PC-3 (cell line): ENCODE measurements around the gene FOXO3B. TPM values are rescaled to one million over a fixed set of nuclear protein-coding genes. Genes with fewer than 3 reads are reported as not detected.
A peak's percentile ranks its signal among the peaks of the same experiment; 100 is the strongest.
"Not testable (repeated sequence)": the region's sequence is repeated elsewhere in the genome, so short reads cannot be mapped to it uniquely, and the experiment has no call there.

Source experiments
- ATAC-seq: fragments of 200-7000 bp; cut with Tn5 transposase; 2 replicates; pipeline ENCODE4 v1.9.1; 2020; ENCODE audit warnings: mild to moderate bottlenecking, moderate library complexity
- BruUV-seq: library from RNA; stranded (reverse); fragments of 400-500 nt; replicated peaks from 2 replicates; lab custom pipeline; 2021; lab: Mats Ljungman, UMichigan
- CTCF ChIA-PET: fragments of 300-600 bp; sonication (Branson Sonifier 250); formaldehyde crosslinking; loops from one replicate; lab custom pipeline; 2022; ENCODE audit warnings: antibody characterized with exemption; lab: Charles Lee
- POLR2A ChIA-PET: fragments of 300-600 bp; sonication (Branson Sonifier 250); formaldehyde crosslinking; loops from one replicate; lab custom pipeline; 2022; ENCODE audit warnings: antibody characterized with exemption; ENCODE audit not compliant: unreplicated experiment; lab: Charles Lee
- DNase-seq: peaks from one replicate; pipeline ENCODE4 v3.0.0-alpha.2; 2015
- H2AFZ ChIP-seq: fragments of 300-600 bp; sonication (generic); 2 replicates; pipeline ENCODE4 v1.6.0; 2016; ENCODE audit warnings: antibody characterized with exemption, low read length
- H3F3A ChIP-seq: fragments of 300-600 bp; sonication (generic); one replicate; pipeline ENCODE4 v1.6.0; 2017; ENCODE audit warnings: antibody characterized with exemption, low read length, control low read depth, mild to moderate bottlenecking; ENCODE audit not compliant: unreplicated experiment
- H3K27ac ChIP-seq: fragments of 300-600 bp; sonication (generic); 2 replicates; pipeline ENCODE4 v1.5.1; 2016; ENCODE audit warnings: mild to moderate bottlenecking, low read length
- H3K27me3 ChIP-seq: fragments of 300-600 bp; sonication (generic); 2 replicates; pipeline ENCODE4 v1.6.1; 2016; ENCODE audit warnings: low read length, mixed read lengths
- H3K36me3 ChIP-seq: fragments of 300-600 bp; sonication (generic); 2 replicates; pipeline ENCODE4 v1.6.1; 2016; ENCODE audit warnings: low read depth, mixed run types, low read length, mixed read lengths
- H3K4me1 ChIP-seq: fragments of 300-600 bp; sonication (generic); 2 replicates; pipeline ENCODE4 v1.5.1; 2016; ENCODE audit warnings: low read length; ENCODE audit not compliant: insufficient read depth
- H3K4me2 ChIP-seq: fragments of 300-600 bp; sonication (generic); 2 replicates; pipeline ENCODE4 v1.6.0; 2016; ENCODE audit warnings: low read length
- H3K4me3 ChIP-seq: fragments of 300-600 bp; sonication (generic); 2 replicates; pipeline ENCODE4 v1.5.1; 2016; ENCODE audit warnings: mild to moderate bottlenecking, low read length, mixed read lengths
- H3K79me2 ChIP-seq: fragments of 300-600 bp; sonication (generic); 2 replicates; pipeline ENCODE4 v1.6.1; 2017; ENCODE audit warnings: low read length, mixed read lengths
- H3K9ac ChIP-seq: fragments of 300-600 bp; sonication (generic); 2 replicates; pipeline ENCODE4 v1.6.0; 2016; ENCODE audit warnings: mild to moderate bottlenecking, low read length
- H3K9me2 ChIP-seq: fragments of 300-600 bp; sonication (generic); replicated peaks from 2 replicates; pipeline ENCODE4 v1.6.1; 2016; ENCODE audit warnings: mixed run types, low read length, mixed read lengths
- H3K9me3 ChIP-seq: fragments of 300-600 bp; sonication (generic); 2 replicates; pipeline ENCODE4 v1.6.1; 2016; ENCODE audit warnings: low read length, mixed read lengths
- H4K20me1 ChIP-seq: fragments of 300-600 bp; sonication (generic); 2 replicates; pipeline ENCODE4 v1.6.1; 2016; ENCODE audit warnings: low read length, mixed read lengths
- intact Hi-C: fragments of 100-400 bp; cut with micrococcal nuclease; formaldehyde crosslinking; loops from 2 replicates; pipeline ENCODE4 v1.9.0; 2023
- total RNA-seq: library from RNA; depleted of rRNA; stranded (reverse); fragments of >200 nt; gene quantifications from 2 replicates; pipeline ENCODE4 v1.2.3, GENCODE V29; 2014
- TF ChIP-seq, protein P1 (sequence below): fragments of 300-600 bp; sonication (generic); conservative IDR thresholded peaks from 2 replicates; pipeline ENCODE4 v1.5.1; 2017; ENCODE audit warnings: antibody characterized with exemption, low read depth, mild to moderate bottlenecking, low read length

FOXO3B gene
- total RNA-seq, 1 experiment from 2014 or later: 3.5 TPM

DNA sequence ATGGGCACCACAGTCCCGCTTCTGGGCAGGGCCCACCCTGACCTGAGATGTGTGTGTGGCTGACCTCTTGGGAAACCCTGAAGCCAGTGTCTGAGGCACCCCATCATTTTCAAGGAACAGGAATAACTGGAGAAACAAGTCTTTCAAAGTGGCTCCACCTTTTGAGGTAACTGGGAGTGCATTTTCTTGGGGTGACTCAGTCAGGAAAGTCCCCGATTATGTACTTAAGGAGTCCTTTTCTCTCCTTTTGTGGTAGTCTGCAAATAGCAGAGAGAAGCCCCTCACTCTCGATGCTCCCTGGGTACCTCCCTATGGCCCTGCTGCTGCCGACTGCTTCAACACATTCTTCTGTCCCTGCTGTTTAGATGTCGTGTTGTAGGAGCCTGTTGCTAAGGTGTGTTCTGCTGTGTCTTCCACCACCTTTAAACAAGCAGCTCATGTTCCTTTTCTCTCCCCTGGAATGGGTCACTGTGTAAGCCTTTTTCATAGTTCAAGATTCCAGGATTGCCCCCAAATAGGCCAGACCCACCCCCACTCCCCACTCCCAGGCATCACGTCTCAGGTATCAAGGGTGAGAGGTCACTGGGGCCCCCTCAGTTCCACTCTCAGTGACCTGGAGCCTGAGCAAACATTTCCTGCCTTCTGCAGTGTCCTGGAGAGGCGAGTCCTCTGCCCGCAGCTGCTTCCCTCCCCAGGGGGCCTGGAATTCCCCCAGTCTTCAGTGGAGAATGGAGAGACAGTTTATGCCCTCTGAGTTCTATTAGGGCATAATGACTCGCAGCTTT is 36.7 kb upstream of the FOXO3B start:
- H3K4me3 ChIP-seq, H3K27me3 ChIP-seq, H4K20me1 ChIP-seq, H3K9me3 ChIP-seq, H3K36me3 ChIP-seq, H3K9me2 ChIP-seq, POLR2A ChIA-PET, H3K79me2 ChIP-seq, BruUV-seq, H3F3A ChIP-seq, intact Hi-C loops: not testable (repeated sequence)
- ATAC-seq (peak; percentile 59), DNase-seq (peak; percentile 69)
- CTCF ChIA-PET: interaction anchor here (0.6 kb wide), 1 partner anchor 198 kb away, joined by 10 read pairs; no protein-coding TSS in a partner anchor
- peak overlapping the region; percentile 39 for H3K4me2 ChIP-seq
- H3K27ac ChIP-seq: peak overlapping the region; percentile 76
- peaks cover 20% of the 10 kb centered on the region for H3K4me1 ChIP-seq
- 0 out of 2 replicates have a peak overlapping the region, but pooled peaks have one; percentile 12 for H2AFZ ChIP-seq
- peak overlapping the region; percentile 26 for H3K9ac ChIP-seq

DNA sequence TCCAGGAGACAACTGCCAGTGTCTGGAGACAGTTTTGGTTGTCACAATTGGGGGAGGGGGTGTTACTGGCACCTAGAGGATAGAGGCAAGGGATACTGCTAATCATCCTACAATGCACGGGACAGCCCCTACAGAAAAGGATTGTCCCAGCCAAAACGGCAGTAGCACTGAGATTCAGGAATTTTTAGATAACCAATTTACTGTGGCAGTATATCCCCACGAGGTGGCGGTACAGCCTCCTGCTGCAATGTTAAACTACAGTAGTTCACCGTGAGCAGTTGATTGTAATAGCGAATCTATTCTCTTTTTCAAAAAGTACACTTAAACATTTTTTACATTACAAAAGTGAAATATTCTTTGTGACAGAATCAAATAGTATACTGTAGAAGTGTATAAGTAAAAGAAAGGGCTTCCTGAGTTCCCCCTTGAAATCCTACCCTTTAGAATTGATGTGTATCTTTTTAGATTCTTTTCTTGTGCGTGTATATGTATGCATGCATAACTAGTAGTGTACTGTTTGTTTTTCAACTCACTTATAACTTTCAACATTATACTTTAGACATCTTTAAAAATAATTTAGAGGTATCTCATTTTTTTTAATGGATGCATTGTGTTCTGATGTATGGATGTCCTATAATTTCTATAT is 30.4 kb upstream of the FOXO3B start:
- H3K27ac ChIP-seq, H3K4me3 ChIP-seq, H3K9me3 ChIP-seq, H3K79me2 ChIP-seq, intact Hi-C loops, H3K36me3 ChIP-seq, H3K9ac ChIP-seq, H3K4me1 ChIP-seq, H3F3A ChIP-seq, H2AFZ ChIP-seq, H3K27me3 ChIP-seq, POLR2A ChIA-PET, H3K9me2 ChIP-seq, H3K4me2 ChIP-seq, CTCF ChIA-PET, BruUV-seq, H4K20me1 ChIP-seq: not testable (repeated sequence)
- ATAC-seq (peak; percentile 70), DNase-seq (peak; percentile 76)
- TF ChIP-seq, protein P1, sequence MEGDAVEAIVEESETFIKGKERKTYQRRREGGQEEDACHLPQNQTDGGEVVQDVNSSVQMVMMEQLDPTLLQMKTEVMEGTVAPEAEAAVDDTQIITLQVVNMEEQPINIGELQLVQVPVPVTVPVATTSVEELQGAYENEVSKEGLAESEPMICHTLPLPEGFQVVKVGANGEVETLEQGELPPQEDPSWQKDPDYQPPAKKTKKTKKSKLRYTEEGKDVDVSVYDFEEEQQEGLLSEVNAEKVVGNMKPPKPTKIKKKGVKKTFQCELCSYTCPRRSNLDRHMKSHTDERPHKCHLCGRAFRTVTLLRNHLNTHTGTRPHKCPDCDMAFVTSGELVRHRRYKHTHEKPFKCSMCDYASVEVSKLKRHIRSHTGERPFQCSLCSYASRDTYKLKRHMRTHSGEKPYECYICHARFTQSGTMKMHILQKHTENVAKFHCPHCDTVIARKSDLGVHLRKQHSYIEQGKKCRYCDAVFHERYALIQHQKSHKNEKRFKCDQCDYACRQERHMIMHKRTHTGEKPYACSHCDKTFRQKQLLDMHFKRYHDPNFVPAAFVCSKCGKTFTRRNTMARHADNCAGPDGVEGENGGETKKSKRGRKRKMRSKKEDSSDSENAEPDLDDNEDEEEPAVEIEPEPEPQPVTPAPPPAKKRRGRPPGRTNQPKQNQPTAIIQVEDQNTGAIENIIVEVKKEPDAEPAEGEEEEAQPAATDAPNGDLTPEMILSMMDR: peak; percentile 44

DNA sequence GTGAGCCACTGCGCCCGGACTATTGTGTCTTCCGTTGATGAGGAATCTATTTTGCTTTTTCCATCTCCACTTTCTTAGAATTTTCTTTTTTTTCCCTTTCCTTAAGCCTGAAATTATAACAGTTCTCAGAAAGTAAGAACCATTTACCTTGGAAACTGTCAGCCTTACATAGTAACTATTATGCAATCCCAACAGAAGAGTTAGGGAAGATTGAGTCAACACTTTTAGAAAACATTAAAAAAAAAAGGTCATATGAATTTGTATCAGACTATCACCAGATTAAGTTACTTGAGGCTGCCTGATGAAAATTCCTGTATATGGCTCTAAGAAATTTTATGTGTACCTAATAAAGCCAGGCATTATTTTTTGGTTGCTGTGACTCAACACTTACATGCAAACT is 26.1 kb upstream of the FOXO3B start:
- POLR2A ChIA-PET: not testable (repeated sequence)

GRCh38 chr17:18705955-18706354 is 23.8 kb upstream of the FOXO3B start:
- H3K36me3 ChIP-seq, H3K9me3 ChIP-seq, ATAC-seq, BruUV-seq, H3K4me3 ChIP-seq, H3K9ac ChIP-seq, POLR2A ChIA-PET, intact Hi-C loops, CTCF ChIA-PET, H3K9me2 ChIP-seq, H2AFZ ChIP-seq, H4K20me1 ChIP-seq, H3K27me3 ChIP-seq, H3K27ac ChIP-seq, H3K4me1 ChIP-seq, H3K79me2 ChIP-seq, H3K4me2 ChIP-seq, H3F3A ChIP-seq, DNase-seq: not testable (repeated sequence)

More for the DNA sequence above, 26.1 kb upstream of the FOXO3B start:
- BruUV-seq, H3K9ac ChIP-seq, H3K4me1 ChIP-seq, H3K27me3 ChIP-seq, intact Hi-C loops, H3K9me3 ChIP-seq, H3K36me3 ChIP-seq, H2AFZ ChIP-seq, DNase-seq, H3K79me2 ChIP-seq, H3K4me2 ChIP-seq, H3K4me3 ChIP-seq, ATAC-seq, H3F3A ChIP-seq, H3K27ac ChIP-seq, CTCF ChIA-PET, H4K20me1 ChIP-seq, H3K9me2 ChIP-seq: not testable (repeated sequence)

DNA sequence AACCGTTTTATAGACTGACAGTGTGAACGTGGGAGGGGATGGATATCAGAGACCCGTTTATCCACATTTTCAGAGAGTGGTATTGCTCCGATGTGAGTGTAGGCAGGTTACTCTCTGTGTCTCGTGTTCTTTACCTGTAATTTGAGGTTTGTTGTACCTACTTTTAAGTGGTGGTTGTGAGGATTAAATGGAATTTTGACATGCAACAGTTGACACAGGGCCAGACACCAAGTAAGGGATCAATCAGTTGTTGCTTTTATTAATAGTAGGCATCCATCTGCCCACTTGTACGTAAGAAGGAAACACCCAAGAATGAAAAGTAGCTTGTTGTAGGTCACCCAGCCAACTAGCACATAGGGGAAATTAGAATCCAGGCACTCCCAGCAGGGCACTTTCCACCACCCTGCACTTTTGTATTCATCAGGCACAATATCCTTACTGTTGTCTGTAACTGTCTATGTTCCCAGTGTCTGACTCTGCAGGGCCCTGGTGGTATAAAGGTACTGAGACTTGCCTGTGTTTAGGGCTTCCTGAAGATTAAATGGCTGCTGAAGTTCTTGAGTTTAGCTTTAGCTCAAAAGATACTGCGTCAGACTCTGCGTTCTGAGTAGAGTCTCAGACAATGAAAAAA is 16.5 kb upstream of the FOXO3B start:
- H3K9me3 ChIP-seq, H3K4me1 ChIP-seq, H3K27me3 ChIP-seq, BruUV-seq, H3K9me2 ChIP-seq, H3K79me2 ChIP-seq, H3F3A ChIP-seq, intact Hi-C loops, CTCF ChIA-PET, ATAC-seq, POLR2A ChIA-PET, H3K36me3 ChIP-seq, H4K20me1 ChIP-seq, H3K27ac ChIP-seq, DNase-seq: not testable (repeated sequence)
- Histone ChIP-seq H3K9ac (peak overlapping the region; percentile 68), H2AFZ (peak overlapping the region; percentile 97), H3K4me2 (peak overlapping the region; percentile 74), H3K4me3 (peak overlapping the region; percentile 73)
